Nephron progenitor cell (in vitro differentiated cells): ENCODE measurements around the gene CAMK2D.

ENCODE experiments used
- DNase-seq: peaks from one replicate; pipeline ENCODE4 v3.0.0; 2021
- H3K27ac Mint-ChIP-seq: 2 replicates; pipeline ENCODE4 v1.8.0; 2021; ENCODE audit warnings: mild to moderate bottlenecking, moderate library complexity, mixed read lengths
- H3K27me3 Mint-ChIP-seq: 2 replicates; pipeline ENCODE4 v1.8.0; 2021; ENCODE audit warnings: mild to moderate bottlenecking, low read depth, mixed read lengths; ENCODE audit not compliant: poor library complexity
- H3K36me3 Mint-ChIP-seq: 2 replicates; pipeline ENCODE4 v1.8.0; 2021; ENCODE audit warnings: low read depth, mixed read lengths
- H3K4me1 Mint-ChIP-seq: 2 replicates; pipeline ENCODE4 v1.8.0; 2021; ENCODE audit warnings: mixed read lengths
- H3K4me3 Mint-ChIP-seq: 2 replicates; pipeline ENCODE4 v1.8.0; 2021; ENCODE audit warnings: mild to moderate bottlenecking, moderate library complexity, mixed read lengths
- H3K9me3 Mint-ChIP-seq: 2 replicates; pipeline ENCODE4 v1.8.0; 2021; ENCODE audit warnings: mild to moderate bottlenecking, moderate library complexity, mixed read lengths
- CTCF ChIP-seq: fragments of 200-600 bp; sonication (generic); IDR thresholded peaks from 2 replicates; pipeline ENCODE4 v1.5.0; 2021; ENCODE audit warnings: antibody characterized with exemption

The CAMK2D gene

DNA sequence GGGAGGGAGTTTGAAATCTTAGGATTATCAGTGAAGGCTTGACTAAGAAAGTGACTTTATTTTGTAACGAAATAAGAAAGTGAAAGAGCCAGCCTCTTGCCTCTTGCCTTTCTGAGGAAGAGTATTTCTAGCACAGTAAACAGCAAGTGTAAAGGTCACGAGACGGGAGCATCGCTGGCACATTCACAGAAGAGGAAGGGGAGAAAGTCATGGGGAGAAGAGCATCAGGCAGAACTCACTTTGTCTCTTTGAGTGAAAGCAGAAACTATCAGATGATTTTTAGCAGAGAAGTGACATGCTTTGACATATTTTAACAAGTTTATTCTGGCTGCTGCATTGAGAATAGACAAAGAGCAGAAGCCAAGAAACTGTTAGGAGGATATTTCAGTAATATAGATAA is 313.8 kb downstream of the CAMK2D start:
- DNase-seq = no peak
- Mint-ChIP-seq H3K27ac (no peak overlapping the region), H3K4me1 (peaks cover 7% of the 10 kb centered on the region), H3K36me3 (no peaks in the 10 kb centered on the region), H3K27me3 (no peaks in the 10 kb centered on the region), H3K9me3 (no peaks in the 10 kb centered on the region), H3K4me3 (no peak overlapping the region)
- no peak for TF ChIP-seq CTCF

GRCh38 chr4:113447061-113447460 is 314.5 kb downstream of the CAMK2D start:
- no peak overlapping the region for H3K4me3 Mint-ChIP-seq
- H3K4me1 Mint-ChIP-seq = peaks cover 6% of the 10 kb centered on the region
- no peaks in the 10 kb centered on the region for H3K9me3 Mint-ChIP-seq
- no peak for DNase-seq
- no peak overlapping the region for H3K27ac Mint-ChIP-seq
- no peaks in the 10 kb centered on the region for H3K27me3 Mint-ChIP-seq
- H3K36me3 Mint-ChIP-seq = no peaks in the 10 kb centered on the region
- no peak for TF ChIP-seq CTCF

DNA sequence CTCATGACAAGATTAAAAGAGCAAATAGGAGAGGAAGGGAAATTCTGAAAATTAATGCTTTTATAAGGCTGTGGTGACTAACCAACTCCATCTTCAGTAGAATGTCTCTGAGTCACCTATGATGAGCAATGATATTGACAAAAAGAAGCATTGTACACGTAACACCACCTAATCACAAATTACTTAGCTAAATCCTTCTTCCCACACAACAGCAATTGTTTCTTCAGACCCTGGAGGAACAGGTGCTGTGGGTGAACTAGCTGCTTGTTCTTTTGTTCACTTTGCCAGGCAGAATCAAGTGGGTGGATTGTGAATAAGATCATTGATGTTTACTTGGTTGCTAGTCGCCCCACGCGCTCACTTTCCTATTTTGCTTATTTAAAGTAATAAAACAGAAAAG is 315.5 kb downstream of the CAMK2D start:
- Mint-ChIP-seq H3K4me3 (no peak overlapping the region), H3K36me3 (no peaks in the 10 kb centered on the region), H3K27ac (no peak overlapping the region), H3K4me1 (no peaks in the 10 kb centered on the region), H3K27me3 (no peaks in the 10 kb centered on the region), H3K9me3 (no peaks in the 10 kb centered on the region)
- DNase-seq = no peak
- TF ChIP-seq CTCF = no peak

DNA sequence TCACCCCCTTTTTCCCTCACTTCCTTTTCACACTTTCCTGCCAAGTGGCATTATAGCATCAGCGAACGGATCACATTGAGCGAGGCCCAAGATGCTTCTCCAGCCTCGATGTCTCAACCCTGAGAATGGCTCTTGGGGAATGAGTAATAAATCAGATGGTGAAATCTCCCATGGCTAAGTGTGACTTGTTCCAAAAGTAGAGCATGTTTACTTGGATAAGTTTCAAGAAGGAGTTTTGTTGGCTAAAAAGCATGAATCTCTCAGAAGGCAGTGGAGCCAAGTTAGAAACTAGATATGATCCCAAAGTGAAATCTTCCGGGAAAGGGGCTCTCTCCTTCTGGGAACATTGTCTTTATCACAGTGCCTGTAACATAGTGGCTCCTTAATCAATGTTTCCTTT is 316.3 kb downstream of the CAMK2D start:
- Mint-ChIP-seq H3K27me3 (no peaks in the 10 kb centered on the region), H3K27ac (no peak overlapping the region), H3K4me1 (no peaks in the 10 kb centered on the region), H3K9me3 (no peaks in the 10 kb centered on the region), H3K4me3 (no peak overlapping the region), H3K36me3 (no peaks in the 10 kb centered on the region)
- no peak for DNase-seq
- TF ChIP-seq CTCF = no peak

DNA sequence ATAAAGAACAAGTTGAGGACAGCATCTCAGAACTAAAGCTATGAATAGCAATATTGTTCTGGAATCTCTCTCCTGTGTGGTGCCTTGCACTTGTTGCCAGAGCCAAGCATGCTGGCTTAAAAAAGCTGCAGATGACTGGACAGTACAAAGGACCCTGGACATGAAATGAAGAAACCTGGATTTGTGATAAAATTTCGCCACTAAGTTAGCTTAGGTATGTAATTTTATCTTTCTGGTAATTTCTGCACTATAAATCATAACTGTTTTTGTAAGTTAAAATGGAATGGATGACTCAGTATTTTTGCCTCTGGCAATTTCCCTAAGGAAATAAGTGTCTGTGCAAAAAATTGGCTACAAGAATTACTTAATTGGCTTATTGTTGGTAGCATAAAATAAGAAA is 317.2 kb downstream of the CAMK2D start:
- no peaks in the 10 kb centered on the region for H3K9me3 Mint-ChIP-seq
- no peak for DNase-seq
- H3K27ac Mint-ChIP-seq = no peak overlapping the region
- no peaks in the 10 kb centered on the region for H3K27me3 Mint-ChIP-seq
- H3K4me1 Mint-ChIP-seq = no peaks in the 10 kb centered on the region
- H3K4me3 Mint-ChIP-seq = no peak overlapping the region
- no peaks in the 10 kb centered on the region for H3K36me3 Mint-ChIP-seq
- TF ChIP-seq CTCF = no peak

GRCh38 chr4:113442826-113443225 is 318.7 kb downstream of the CAMK2D start:
- Mint-ChIP-seq H3K27ac (no peak overlapping the region), H3K36me3 (no peaks in the 10 kb centered on the region), H3K27me3 (no peaks in the 10 kb centered on the region), H3K4me3 (no peak overlapping the region), H3K4me1 (peaks cover under 1% of the 10 kb centered on the region), H3K9me3 (no peaks in the 10 kb centered on the region)
- DNase-seq = no peak
- no peak for TF ChIP-seq CTCF
